HEK293 (cell line): Measurements from ENCODE around the gene SPEM3.
A peak's percentile ranks its signal among the peaks of the same experiment; 100 is the strongest.

Source experiments
- CTCF ChIA-PET: fragments of 350-600 bp; formaldehyde crosslinking; extraction: SDS; loops from one replicate; lab custom pipeline; 2021; ENCODE audit warnings: antibody characterized with exemption; lab: Yijun Ruan, JAX
- POLR2A ChIA-PET: fragments of 300-600 bp; formaldehyde crosslinking; extraction: SDS; loops from one replicate; lab custom pipeline; 2020; ENCODE audit warnings: antibody characterized with exemption, inconsistent platforms; lab: Yijun Ruan, JAX
- H3K27ac ChIP-seq: fragments of 200-500 bp; sonication (Bioruptor generic); 2 replicates; pipeline ENCODE4 v1.5.1; 2014; ENCODE audit warnings: low read depth, low read length, control low read depth, inconsistent platforms; ENCODE audit errors: extremely low read depth
- H3K36me3 ChIP-seq, 2 experiments: fragments of 200-500 bp in 1 of 2; sonication (Bioruptor generic) in 1 of 2; 1 replicate in 1 of 2; 2 replicates in 1 of 2; pipeline ENCODE4 v1.5.1; 2014 to 2017; ENCODE audit warnings: inconsistent platforms in 2 of 2, low read length in 2 of 2; ENCODE audit not compliant: control insufficient read depth in 2 of 2, insufficient read depth in 1 of 2
- H3K4me1 ChIP-seq: fragments of 200-500 bp; sonication (Bioruptor generic); 2 replicates; pipeline ENCODE4 v1.5.1; 2014; ENCODE audit warnings: mild to moderate bottlenecking, low read length, inconsistent platforms; ENCODE audit not compliant: control insufficient read depth, insufficient read depth
- H3K4me3 ChIP-seq: 2 replicates; pipeline ENCODE4 v1.5.1; 2011; ENCODE audit warnings: low read depth, mild to moderate bottlenecking, control low read depth, low read length, moderate library complexity
- H3K9me3 ChIP-seq: fragments of 200-500 bp; sonication (Bioruptor generic); 2 replicates; pipeline ENCODE4 v1.5.1; 2014; ENCODE audit warnings: low read depth, low read length, inconsistent platforms; ENCODE audit not compliant: control insufficient read depth, insufficient read depth
- GLI4 ChIP-seq: fragments of 450-650 bp; formaldehyde crosslinking; IDR thresholded peaks from 2 replicates; pipeline ENCODE4 v1.5.1; 2016; ENCODE audit warnings: missing biosample characterization, missing genetic modification characterization
- GLIS1 ChIP-seq: fragments of 450-650 bp; formaldehyde crosslinking; IDR thresholded peaks from 2 replicates; pipeline ENCODE4 v1.5.1; 2016; ENCODE audit warnings: missing biosample characterization, missing genetic modification characterization
- HOXD13 ChIP-seq: sonication (generic); formaldehyde crosslinking; IDR thresholded peaks from 2 replicates; pipeline ENCODE4 v1.8.0; 2022; ENCODE audit warnings: missing genetic modification reagents, borderline replicate concordance
- MYNN ChIP-seq: fragments of 450-650 bp; formaldehyde crosslinking; IDR thresholded peaks from 2 replicates; pipeline ENCODE4 v1.5.1; 2016; ENCODE audit warnings: missing biosample characterization, missing genetic modification characterization, borderline replicate concordance
- SCRT2 ChIP-seq: fragments of 450-650 bp; formaldehyde crosslinking; IDR thresholded peaks from 2 replicates; pipeline ENCODE4 v1.5.1; 2016; ENCODE audit warnings: missing biosample characterization, missing genetic modification characterization
- WT1 ChIP-seq: fragments of 450-650 bp; formaldehyde crosslinking; IDR thresholded peaks from 2 replicates; pipeline ENCODE4 v1.5.1; 2016; ENCODE audit warnings: missing biosample characterization, missing genetic modification characterization
- ZBTB17 ChIP-seq: fragments of 450-650 bp; formaldehyde crosslinking; IDR thresholded peaks from 2 replicates; pipeline ENCODE4 v1.5.1; 2016; ENCODE audit warnings: missing biosample characterization, missing genetic modification characterization
- ZBTB21 ChIP-seq: fragments of 450-650 bp; formaldehyde crosslinking; IDR thresholded peaks from 2 replicates; pipeline ENCODE4 v1.5.1; 2017; ENCODE audit warnings: missing biosample characterization, missing genetic modification characterization
- ZNF10 ChIP-seq: fragments of 450-650 bp; formaldehyde crosslinking; IDR thresholded peaks from 2 replicates; pipeline ENCODE4 v1.5.1; 2017; ENCODE audit warnings: missing biosample characterization, missing genetic modification characterization
- ZNF146 ChIP-seq: fragments of 450-650 bp; formaldehyde crosslinking; IDR thresholded peaks from 2 replicates; pipeline ENCODE4 v1.5.1; 2016; ENCODE audit warnings: missing biosample characterization, missing genetic modification characterization
- ZNF155 ChIP-seq: fragments of 450-650 bp; formaldehyde crosslinking; IDR thresholded peaks from 2 replicates; pipeline ENCODE4 v1.5.1; 2016; ENCODE audit warnings: missing biosample characterization, missing genetic modification characterization
- ZNF292 ChIP-seq: fragments of 450-650 bp; formaldehyde crosslinking; IDR thresholded peaks from 2 replicates; pipeline ENCODE4 v1.5.1; 2016; ENCODE audit warnings: low read depth, missing biosample characterization, missing genetic modification characterization, borderline replicate concordance
- ZNF302 ChIP-seq: fragments of 450-650 bp; formaldehyde crosslinking; IDR thresholded peaks from 2 replicates; pipeline ENCODE4 v1.5.1; 2016; ENCODE audit warnings: missing biosample characterization, missing genetic modification characterization, low read depth
- ZNF311 ChIP-seq: fragments of 450-650 bp; formaldehyde crosslinking; IDR thresholded peaks from 2 replicates; pipeline ENCODE4 v1.5.1; 2017; ENCODE audit warnings: missing biosample characterization, missing genetic modification characterization, borderline replicate concordance
- ZNF521 ChIP-seq: fragments of 450-650 bp; formaldehyde crosslinking; IDR thresholded peaks from 2 replicates; pipeline ENCODE4 v1.5.1; 2017; ENCODE audit warnings: missing biosample characterization, mild to moderate bottlenecking, missing genetic modification characterization
- ZNF549 ChIP-seq: fragments of 450-650 bp; IDR thresholded peaks from 2 replicates; pipeline ENCODE4 v1.5.1; 2018; ENCODE audit warnings: missing biosample characterization, missing genetic modification characterization, mild to moderate bottlenecking, inconsistent platforms, moderate library complexity
- ZNF626 ChIP-seq: fragments of 450-650 bp; sonication (Bioruptor Pico); formaldehyde crosslinking; IDR thresholded peaks from 2 replicates; pipeline ENCODE4 v1.5.1; 2018; ENCODE audit warnings: missing biosample characterization, missing genetic modification characterization, inconsistent platforms
- ZNF785 ChIP-seq: fragments of 450-650 bp; formaldehyde crosslinking; IDR thresholded peaks from 2 replicates; pipeline ENCODE4 v1.5.1; 2016; ENCODE audit warnings: missing biosample characterization, missing genetic modification characterization
- TF ChIP-seq, protein P1 (sequence below): fragments of 450-650 bp; formaldehyde crosslinking; IDR thresholded peaks from 2 replicates; pipeline ENCODE4; 2016; ENCODE audit warnings: missing biosample characterization, missing genetic modification characterization
- TF ChIP-seq, protein P2 (sequence below): fragments of 450-650 bp; formaldehyde crosslinking; IDR thresholded peaks from 2 replicates; pipeline ENCODE4 v1.5.1; 2016; ENCODE audit warnings: missing biosample characterization, missing genetic modification characterization
- TF ChIP-seq, protein P3 (sequence below): fragments of 450-650 bp; formaldehyde crosslinking; IDR thresholded peaks from 2 replicates; pipeline ENCODE4 v1.5.1; 2017; ENCODE audit warnings: missing biosample characterization, missing genetic modification characterization
- TF ChIP-seq, protein P4 (sequence below): fragments of 450-650 bp; formaldehyde crosslinking; IDR thresholded peaks from 2 replicates; pipeline ENCODE4 v1.5.1; 2016; ENCODE audit warnings: missing biosample characterization, missing genetic modification characterization
- TF ChIP-seq, protein P5 (sequence below): fragments of 450-650 bp; formaldehyde crosslinking; IDR thresholded peaks from 2 replicates; pipeline ENCODE4 v1.5.1; 2016; ENCODE audit warnings: missing biosample characterization, missing genetic modification characterization, low read depth
- TF ChIP-seq, protein P6 (sequence below): fragments of 450-650 bp; formaldehyde crosslinking; IDR thresholded peaks from 2 replicates; pipeline ENCODE4 v1.5.1; 2016; ENCODE audit warnings: missing biosample characterization, missing genetic modification characterization

Gene SPEM3

DNA sequence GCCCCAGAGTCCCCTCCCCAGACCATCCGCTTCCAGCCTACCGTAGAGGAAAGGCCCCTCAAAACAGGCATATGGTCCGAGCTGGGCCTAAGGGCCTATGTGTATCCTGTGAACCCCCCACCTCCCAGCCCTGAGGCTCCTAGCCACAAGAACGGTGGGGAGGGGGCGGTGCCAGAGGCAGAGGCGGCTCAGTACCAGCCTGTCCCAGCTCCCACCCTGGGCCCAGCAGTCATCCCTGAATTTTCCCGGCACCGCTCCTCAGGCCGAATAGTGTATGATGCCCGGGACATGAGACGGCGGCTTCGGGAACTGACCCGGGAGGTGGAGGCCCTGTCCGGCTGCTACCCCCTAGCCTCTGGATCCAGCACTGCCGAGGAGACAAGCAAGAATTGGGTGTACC lies 7.5 kb upstream of the SPEM3 start:
- ChIA-PET CTCF (no interaction called here), POLR2A (interaction anchor here (1.1 to 1.3 kb wide), 2 partner anchors 13 to 17 kb away, joined by 4 to 6 read pairs; partner anchors contain the start of genes TMEM102 and TMEM256)
- no peak overlapping the region for H3K27ac ChIP-seq
- TF ChIP-seq ZNF10 (tag by site-specific recombination) (no peak), MYNN (tag by site-specific recombination) (no peak), ZNF626 (tag by site-specific recombination) (no peak), GLIS1 (tag by site-specific recombination) (no peak), ZNF549 (no peak), HOXD13 (CRISPR knock-in tag) (no peak)
- TF ChIP-seq, protein P1, sequence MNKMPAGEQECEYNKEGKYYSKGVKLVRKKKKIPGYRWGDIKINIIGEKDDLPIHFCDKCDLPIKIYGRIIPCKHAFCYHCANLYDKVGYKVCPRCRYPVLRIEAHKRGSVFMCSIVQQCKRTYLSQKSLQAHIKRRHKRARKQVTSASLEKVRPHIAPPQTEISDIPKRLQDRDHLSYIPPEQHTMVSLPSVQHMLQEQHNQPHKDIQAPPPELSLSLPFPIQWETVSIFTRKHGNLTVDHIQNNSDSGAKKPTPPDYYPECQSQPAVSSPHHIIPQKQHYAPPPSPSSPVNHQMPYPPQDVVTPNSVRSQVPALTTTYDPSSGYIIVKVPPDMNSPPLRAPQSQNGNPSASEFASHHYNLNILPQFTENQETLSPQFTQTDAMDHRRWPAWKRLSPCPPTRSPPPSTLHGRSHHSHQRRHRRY = no peak
- no peak overlapping the region for H3K4me3 ChIP-seq
- H3K36me3 ChIP-seq = peaks cover 0 to 24% of the 10 kb centered on the region in 2 experiments; a peak in 1 of 3 replicates
- H3K9me3 ChIP-seq = no peaks in the 10 kb centered on the region
- no peaks in the 10 kb centered on the region for H3K4me1 ChIP-seq

DNA sequence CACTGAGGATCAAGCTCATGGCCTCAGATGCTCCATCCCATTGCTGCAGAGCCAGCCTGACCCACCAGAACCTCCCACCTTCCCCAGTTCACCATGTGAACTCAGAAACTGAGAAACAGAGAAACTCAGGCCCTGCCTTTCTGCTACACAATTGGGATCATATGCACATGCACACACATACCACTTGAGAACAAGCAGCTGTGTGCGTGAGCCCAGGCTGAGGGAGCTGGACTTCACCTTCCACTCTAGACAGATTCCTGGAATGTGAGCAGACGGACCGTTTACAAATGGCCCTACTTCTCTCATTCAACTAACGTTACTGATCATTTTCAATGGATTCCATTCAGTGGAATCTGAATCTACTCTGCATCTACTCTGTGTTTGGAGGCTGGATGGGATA lies 5.0 kb upstream of the SPEM3 start:
- CTCF ChIA-PET = interaction anchor here (0.7 to 1.8 kb wide), 3 partner anchors 11 to 163 kb away, joined by 4 to 9 read pairs (median 6); no protein-coding TSS in a partner anchor
- Histone ChIP-seq H3K9me3 (no peaks in the 10 kb centered on the region), H3K4me3 (no peak overlapping the region), H3K36me3 (peaks cover 0 to 2% of the 10 kb centered on the region in 2 experiments; a peak in 1 of 3 replicates), H3K4me1 (no peaks in the 10 kb centered on the region), H3K27ac (no peak overlapping the region)
- TF ChIP-seq, protein P2, sequence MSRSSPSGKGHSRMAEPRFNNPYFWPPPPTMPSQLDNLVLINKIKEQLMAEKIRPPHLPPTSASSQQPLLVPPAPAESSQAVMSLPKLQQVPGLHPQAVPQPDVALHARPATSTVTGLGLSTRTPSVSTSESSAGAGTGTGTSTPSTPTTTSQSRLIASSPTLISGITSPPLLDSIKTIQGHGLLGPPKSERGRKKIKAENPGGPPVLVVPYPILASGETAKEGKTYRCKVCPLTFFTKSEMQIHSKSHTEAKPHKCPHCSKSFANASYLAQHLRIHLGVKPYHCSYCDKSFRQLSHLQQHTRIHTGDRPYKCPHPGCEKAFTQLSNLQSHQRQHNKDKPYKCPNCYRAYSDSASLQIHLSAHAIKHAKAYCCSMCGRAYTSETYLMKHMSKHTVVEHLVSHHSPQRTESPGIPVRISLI = no peak
- 0 out of 2 replicates have a peak, but pooled peaks have one; percentile 12 for TF ChIP-seq ZBTB17 (tag by site-specific recombination)
- POLR2A ChIA-PET = interaction anchor here (0.7 to 1.0 kb wide), 3 partner anchors 12 to 19 kb away, joined by 3 to 4 read pairs (median 4); partner anchors contain the start of gene TMEM256

DNA sequence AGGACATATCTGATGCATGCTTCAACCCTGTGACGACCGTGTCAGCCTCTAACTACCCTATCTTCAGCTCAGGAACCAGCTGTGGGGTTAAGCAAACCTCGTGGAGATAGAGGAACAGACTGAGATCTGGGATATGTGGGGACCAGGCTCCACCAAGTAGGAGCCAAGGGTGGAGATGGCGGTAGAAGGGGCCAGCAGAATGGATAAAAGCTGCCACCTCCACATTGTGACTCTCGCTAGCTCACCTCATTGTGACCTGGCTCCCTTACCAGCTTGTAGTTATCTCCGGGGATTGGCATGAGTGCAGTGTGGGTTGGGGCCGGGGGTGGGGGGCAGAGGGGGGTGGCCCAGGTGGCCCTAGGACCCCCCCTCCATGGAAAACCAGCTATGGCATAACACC lies 3.3 kb upstream of the SPEM3 start, which contains the start of gene SPEM2:
TSS of gene SPEM2 (plus strand) at position 301 of the 400 bp plus-strand sequence. CDS start at position 374, 73 bp downstream.
- POLR2A ChIA-PET = interaction anchor here (2.1 kb wide), 1 partner anchor 21 kb away, joined by 9 read pairs; the partner anchor contains the start of gene TMEM256
- Histone ChIP-seq H3K36me3 (no peaks in the 10 kb centered on the region), H3K4me3 (no peak within 1 kb of the TSS), H3K27ac (no peak within 1 kb of the TSS), H3K4me1 (no peaks in the 10 kb centered on the region), H3K9me3 (no peaks in the 10 kb centered on the region)
- CTCF ChIA-PET = interaction anchor here (1.2 to 1.8 kb wide), 3 partner anchors 11 to 136 kb away, joined by 6 to 9 read pairs (median 7); no protein-coding TSS in a partner anchor
- TF ChIP-seq, protein P3, sequence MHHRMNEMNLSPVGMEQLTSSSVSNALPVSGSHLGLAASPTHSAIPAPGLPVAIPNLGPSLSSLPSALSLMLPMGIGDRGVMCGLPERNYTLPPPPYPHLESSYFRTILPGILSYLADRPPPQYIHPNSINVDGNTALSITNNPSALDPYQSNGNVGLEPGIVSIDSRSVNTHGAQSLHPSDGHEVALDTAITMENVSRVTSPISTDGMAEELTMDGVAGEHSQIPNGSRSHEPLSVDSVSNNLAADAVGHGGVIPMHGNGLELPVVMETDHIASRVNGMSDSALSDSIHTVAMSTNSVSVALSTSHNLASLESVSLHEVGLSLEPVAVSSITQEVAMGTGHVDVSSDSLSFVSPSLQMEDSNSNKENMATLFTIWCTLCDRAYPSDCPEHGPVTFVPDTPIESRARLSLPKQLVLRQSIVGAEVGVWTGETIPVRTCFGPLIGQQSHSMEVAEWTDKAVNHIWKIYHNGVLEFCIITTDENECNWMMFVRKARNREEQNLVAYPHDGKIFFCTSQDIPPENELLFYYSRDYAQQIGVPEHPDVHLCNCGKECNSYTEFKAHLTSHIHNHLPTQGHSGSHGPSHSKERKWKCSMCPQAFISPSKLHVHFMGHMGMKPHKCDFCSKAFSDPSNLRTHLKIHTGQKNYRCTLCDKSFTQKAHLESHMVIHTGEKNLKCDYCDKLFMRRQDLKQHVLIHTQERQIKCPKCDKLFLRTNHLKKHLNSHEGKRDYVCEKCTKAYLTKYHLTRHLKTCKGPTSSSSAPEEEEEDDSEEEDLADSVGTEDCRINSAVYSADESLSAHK (tag by site-specific recombination) = no peak
- TF ChIP-seq WT1 (tag by site-specific recombination) (no peak), ZBTB21 (tag by site-specific recombination) (no peak), ZNF292 (tag by site-specific recombination) (no peak), ZNF785 (tag by site-specific recombination) (no peak), ZNF146 (tag by site-specific recombination) (no peak), GLI4 (tag by site-specific recombination) (no peak), ZNF311 (tag by site-specific recombination) (no peak), ZNF302 (tag by site-specific recombination) (no peak), ZNF521 (tag by site-specific recombination) (no peak), SCRT2 (tag by site-specific recombination) (no peak), ZNF155 (tag by site-specific recombination) (no peak)
- TF ChIP-seq, protein P4, sequence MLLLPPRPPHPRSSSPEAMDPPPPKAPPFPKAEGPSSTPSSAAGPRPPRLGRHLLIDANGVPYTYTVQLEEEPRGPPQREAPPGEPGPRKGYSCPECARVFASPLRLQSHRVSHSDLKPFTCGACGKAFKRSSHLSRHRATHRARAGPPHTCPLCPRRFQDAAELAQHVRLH (tag by site-specific recombination) = no peak
- TF ChIP-seq, protein P5, sequence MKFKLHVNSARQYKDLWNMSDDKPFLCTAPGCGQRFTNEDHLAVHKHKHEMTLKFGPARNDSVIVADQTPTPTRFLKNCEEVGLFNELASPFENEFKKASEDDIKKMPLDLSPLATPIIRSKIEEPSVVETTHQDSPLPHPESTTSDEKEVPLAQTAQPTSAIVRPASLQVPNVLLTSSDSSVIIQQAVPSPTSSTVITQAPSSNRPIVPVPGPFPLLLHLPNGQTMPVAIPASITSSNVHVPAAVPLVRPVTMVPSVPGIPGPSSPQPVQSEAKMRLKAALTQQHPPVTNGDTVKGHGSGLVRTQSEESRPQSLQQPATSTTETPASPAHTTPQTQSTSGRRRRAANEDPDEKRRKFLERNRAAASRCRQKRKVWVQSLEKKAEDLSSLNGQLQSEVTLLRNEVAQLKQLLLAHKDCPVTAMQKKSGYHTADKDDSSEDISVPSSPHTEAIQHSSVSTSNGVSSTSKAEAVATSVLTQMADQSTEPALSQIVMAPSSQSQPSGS = no peak
- TF ChIP-seq, protein P6, sequence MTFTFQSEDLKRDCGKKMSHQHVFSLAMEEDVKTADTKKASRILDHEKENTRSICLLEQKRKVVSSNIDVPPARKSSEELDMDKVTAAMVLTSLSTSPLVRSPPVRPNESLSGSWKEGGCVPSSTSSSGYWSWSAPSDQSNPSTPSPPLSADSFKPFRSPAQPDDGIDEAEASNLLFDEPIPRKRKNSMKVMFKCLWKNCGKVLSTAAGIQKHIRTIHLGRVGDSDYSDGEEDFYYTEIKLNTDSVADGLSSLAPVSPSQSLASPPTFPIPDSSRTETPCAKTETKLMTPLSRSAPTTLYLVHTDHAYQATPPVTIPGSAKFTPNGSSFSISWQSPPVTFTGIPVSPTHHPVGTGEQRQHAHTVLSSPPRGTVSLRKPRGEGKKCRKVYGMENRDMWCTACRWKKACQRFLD (tag by site-specific recombination) = no peak
